HEK293 (cell line): Measurements from ENCODE around the gene RASEF.

Source experiments
- CTCF ChIA-PET: fragments of 350-600 bp; formaldehyde crosslinking; extraction: SDS; loops from one replicate; lab custom pipeline; 2021; ENCODE audit warnings: antibody characterized with exemption; lab: Yijun Ruan, JAX
- POLR2A ChIA-PET: fragments of 300-600 bp; formaldehyde crosslinking; extraction: SDS; loops from one replicate; lab custom pipeline; 2020; ENCODE audit warnings: antibody characterized with exemption, inconsistent platforms; lab: Yijun Ruan, JAX
- H3K27ac ChIP-seq: fragments of 200-500 bp; sonication (Bioruptor generic); 2 replicates; pipeline ENCODE4 v1.5.1; 2014; ENCODE audit warnings: low read depth, low read length, control low read depth, inconsistent platforms; ENCODE audit errors: extremely low read depth
- H3K36me3 ChIP-seq, 2 experiments: fragments of 200-500 bp in 1 of 2; sonication (Bioruptor generic) in 1 of 2; 1 replicate in 1 of 2; 2 replicates in 1 of 2; pipeline ENCODE4 v1.5.1; 2014 to 2017; ENCODE audit warnings: inconsistent platforms in 2 of 2, low read length in 2 of 2; ENCODE audit not compliant: control insufficient read depth in 2 of 2, insufficient read depth in 1 of 2
- H3K4me1 ChIP-seq: fragments of 200-500 bp; sonication (Bioruptor generic); 2 replicates; pipeline ENCODE4 v1.5.1; 2014; ENCODE audit warnings: mild to moderate bottlenecking, low read length, inconsistent platforms; ENCODE audit not compliant: control insufficient read depth, insufficient read depth
- H3K4me3 ChIP-seq: 2 replicates; pipeline ENCODE4 v1.5.1; 2011; ENCODE audit warnings: low read depth, mild to moderate bottlenecking, control low read depth, low read length, moderate library complexity
- H3K9me3 ChIP-seq: fragments of 200-500 bp; sonication (Bioruptor generic); 2 replicates; pipeline ENCODE4 v1.5.1; 2014; ENCODE audit warnings: low read depth, low read length, inconsistent platforms; ENCODE audit not compliant: control insufficient read depth, insufficient read depth
- BCL6B ChIP-seq: fragments of 450-650 bp; formaldehyde crosslinking; IDR thresholded peaks from 2 replicates; pipeline ENCODE4 v1.5.1; 2017; ENCODE audit warnings: missing biosample characterization, missing genetic modification characterization
- CTCF ChIP-seq: fragments of 450-650 bp; formaldehyde crosslinking; IDR thresholded peaks from 2 replicates; pipeline ENCODE4 v1.5.1; 2016; ENCODE audit warnings: missing biosample characterization, missing genetic modification characterization
- FEZF1 ChIP-seq: fragments of 450-650 bp; formaldehyde crosslinking; IDR thresholded peaks from 2 replicates; pipeline ENCODE4 v1.5.1; 2016; ENCODE audit warnings: missing biosample characterization, missing genetic modification characterization
- GLIS1 ChIP-seq: fragments of 450-650 bp; formaldehyde crosslinking; IDR thresholded peaks from 2 replicates; pipeline ENCODE4 v1.5.1; 2016; ENCODE audit warnings: missing biosample characterization, missing genetic modification characterization
- HOXD13 ChIP-seq: sonication (generic); formaldehyde crosslinking; IDR thresholded peaks from 2 replicates; pipeline ENCODE4 v1.8.0; 2022; ENCODE audit warnings: missing genetic modification reagents, borderline replicate concordance
- KLF16 ChIP-seq: fragments of 450-650 bp; formaldehyde crosslinking; IDR thresholded peaks from 2 replicates; pipeline ENCODE4 v1.5.1; 2017; ENCODE audit warnings: missing biosample characterization, missing genetic modification characterization
- MZF1 ChIP-seq: fragments of 450-650 bp; formaldehyde crosslinking; IDR thresholded peaks from 2 replicates; pipeline ENCODE4 v1.5.1; 2017; ENCODE audit warnings: missing biosample characterization, missing genetic modification characterization, borderline replicate concordance
- PRDM6 ChIP-seq: fragments of 450-650 bp; formaldehyde crosslinking; IDR thresholded peaks from 2 replicates; pipeline ENCODE4 v1.5.1; 2017; ENCODE audit warnings: missing biosample characterization, missing genetic modification characterization
- RBAK ChIP-seq: fragments of 450-650 bp; formaldehyde crosslinking; IDR thresholded peaks from 2 replicates; pipeline ENCODE4 v1.5.1; 2016; ENCODE audit warnings: missing biosample characterization, missing genetic modification characterization
- SCRT1 ChIP-seq: fragments of 450-650 bp; formaldehyde crosslinking; IDR thresholded peaks from 2 replicates; pipeline ENCODE4 v1.5.1; 2016; ENCODE audit warnings: missing biosample characterization, missing genetic modification characterization, borderline replicate concordance
- SCRT2 ChIP-seq: fragments of 450-650 bp; formaldehyde crosslinking; IDR thresholded peaks from 2 replicates; pipeline ENCODE4 v1.5.1; 2016; ENCODE audit warnings: missing biosample characterization, missing genetic modification characterization
- SP7 ChIP-seq: fragments of 450-650 bp; formaldehyde crosslinking; IDR thresholded peaks from 2 replicates; pipeline ENCODE4 v1.5.1; 2016; ENCODE audit warnings: missing biosample characterization, missing genetic modification characterization
- TCF7L2 ChIP-seq: IDR thresholded peaks from 2 replicates; pipeline ENCODE4 v1.6.1; 2011; ENCODE audit warnings: low read depth, mild to moderate bottlenecking, inconsistent platforms, low read length, moderate library complexity, borderline replicate concordance
- TRIM28 ChIP-seq: IDR thresholded peaks from 2 replicates; pipeline ENCODE4 v1.6.1; 2011; ENCODE audit warnings: low read length, control low read depth, borderline replicate concordance
- WT1 ChIP-seq: fragments of 450-650 bp; formaldehyde crosslinking; IDR thresholded peaks from 2 replicates; pipeline ENCODE4 v1.5.1; 2016; ENCODE audit warnings: missing biosample characterization, missing genetic modification characterization
- ZEB2 ChIP-seq: fragments of 450-650 bp; formaldehyde crosslinking; IDR thresholded peaks from 2 replicates; pipeline ENCODE4 v1.5.1; 2016; ENCODE audit warnings: missing biosample characterization, missing genetic modification characterization
- ZNF121 ChIP-seq: fragments of 450-650 bp; formaldehyde crosslinking; IDR thresholded peaks from 2 replicates; pipeline ENCODE4 v1.5.1; 2016; ENCODE audit warnings: missing biosample characterization, missing genetic modification characterization
- ZNF18 ChIP-seq: fragments of 450-650 bp; formaldehyde crosslinking; IDR thresholded peaks from 2 replicates; pipeline ENCODE4 v1.5.1; 2016; ENCODE audit warnings: missing biosample characterization, missing genetic modification characterization
- ZNF2 ChIP-seq: fragments of 450-650 bp; formaldehyde crosslinking; IDR thresholded peaks from 2 replicates; pipeline ENCODE4 v1.5.1; 2016; ENCODE audit warnings: missing biosample characterization, missing genetic modification characterization
- ZNF366 ChIP-seq: fragments of 450-650 bp; formaldehyde crosslinking; conservative IDR thresholded peaks from 2 replicates; pipeline ENCODE4 v1.5.1; 2016; ENCODE audit warnings: missing biosample characterization, missing genetic modification characterization
- ZNF513 ChIP-seq: fragments of 450-650 bp; IDR thresholded peaks from 2 replicates; pipeline ENCODE4 v1.5.1; 2018; ENCODE audit warnings: missing biosample characterization, missing genetic modification characterization
- ZNF561 ChIP-seq: fragments of 450-650 bp; IDR thresholded peaks from 2 replicates; pipeline ENCODE4 v1.5.1; 2018; ENCODE audit warnings: missing biosample characterization, missing genetic modification characterization, borderline replicate concordance
- ZNF600 ChIP-seq: fragments of 450-650 bp; formaldehyde crosslinking; IDR thresholded peaks from 2 replicates; pipeline ENCODE4 v1.5.1; 2016; ENCODE audit warnings: missing biosample characterization, missing genetic modification characterization
- ZNF654 ChIP-seq: fragments of 450-650 bp; formaldehyde crosslinking; IDR thresholded peaks from 2 replicates; pipeline ENCODE4 v1.5.1; 2016; ENCODE audit warnings: low read depth, missing biosample characterization, missing genetic modification characterization
- ZNF776 ChIP-seq: fragments of 450-650 bp; formaldehyde crosslinking; IDR thresholded peaks from 2 replicates; pipeline ENCODE4 v1.5.0; 2017; ENCODE audit warnings: missing biosample characterization, missing genetic modification characterization, borderline replicate concordance

RASEF gene

GRCh38 chr9:82961504-82962125 is 101.3 kb downstream of the RASEF start:
- H3K4me1 ChIP-seq, result peaks cover 8% of the 10 kb centered on the region
- ChIA-PET CTCF (interaction anchor here (0.5 to 3.3 kb wide), 14 partner anchors 12 to 1806 kb away, joined by 3 to 12 read pairs (median 3); no protein-coding TSS in a partner anchor), POLR2A (no interaction called here)
- H3K4me3 ChIP-seq, result no peak overlapping the region
- H3K27ac ChIP-seq, result peak overlapping the region; percentile 21; the same call in 1 of the 2 replicates
- TF ChIP-seq ZNF513 (tag by site-specific recombination) (peak; percentile 64), TRIM28 (0 out of 2 replicates have a peak, but pooled peaks have one; percentile 33), ZNF654 (peak; percentile 89), ZNF600 (tag by site-specific recombination) (peak; percentile 44), ZNF2 (tag by site-specific recombination) (0 out of 2 replicates have a peak, but pooled peaks have one; percentile 30), SCRT1 (tag by site-specific recombination) (peak; percentile 57; the same call in 1 of the 2 replicates), BCL6B (tag by site-specific recombination) (no peak), CTCF (tag by site-specific recombination) (peak; percentile 70), SCRT2 (tag by site-specific recombination) (peak; percentile 47; the same call in 1 of the 2 replicates), KLF16 (no peak), ZNF366 (tag by site-specific recombination) (no peak)
- TF ChIP-seq, all 188 proteins: peak for 8
- H3K9me3 ChIP-seq, result no peaks in the 10 kb centered on the region
- H3K36me3 ChIP-seq, result no peaks in the 10 kb centered on the region

- POLR2A ChIA-PET, result interaction anchor here (2.3 kb wide), 1 partner anchor 34 kb away, joined by 13 read pairs; no protein-coding TSS in a partner anchor
- Histone ChIP-seq H3K27ac (peak overlapping the region; percentile 72), H3K4me3 (no peak overlapping the region), H3K9me3 (no peaks in the 10 kb centered on the region; the same call in 1 of the 2 replicates), H3K36me3 (no peaks in the 10 kb centered on the region), H3K4me1 (peaks cover 8% of the 10 kb centered on the region)
- CTCF ChIA-PET, result interaction anchor here (0.6 to 2.7 kb wide), 3 partner anchors 28 to 357 kb away, joined by 3 to 7 read pairs (median 6); no protein-coding TSS in a partner anchor
- TF ChIP-seq ZEB2 (tag by site-specific recombination) (0 out of 2 replicates have a peak, but pooled peaks have one; percentile 51), TCF7L2 (peak; percentile 62; the same call in 1 of the 2 replicates), ZNF776 (tag by site-specific recombination) (no peak), PRDM6 (tag by site-specific recombination) (0 out of 2 replicates have a peak, but pooled peaks have one; percentile 5), RBAK (tag by site-specific recombination) (no peak), WT1 (peak; percentile 31; the same call in 1 of the 2 replicates), ZNF18 (tag by site-specific recombination) (peak; percentile 72; the same call in 1 of the 2 replicates), ZNF121 (tag by site-specific recombination) (0 out of 2 replicates have a peak, but pooled peaks have one; percentile 7), MZF1 (tag by site-specific recombination) (0 out of 2 replicates have a peak, but pooled peaks have one; percentile 18), SP7 (tag by site-specific recombination) (no peak), ZNF561 (0 out of 2 replicates have a peak, but pooled peaks have one; percentile 41), GLIS1 (0 out of 2 replicates have a peak, but pooled peaks have one; percentile 22), HOXD13 (CRISPR knock-in tag) (peak; percentile 79), FEZF1 (peak; percentile 77)
Observed at GRCh38 chr9:82957529-82958379, 105.2 kb downstream of the RASEF start.
